ENCODE data around the gene RAB44. TPM values are rescaled to one million over a fixed set of nuclear protein-coding genes. Genes with fewer than 3 reads are reported as not detected.

Gene RAB44
- total RNA-seq, 1 donor from 2014 or later, result not detected

DNA sequence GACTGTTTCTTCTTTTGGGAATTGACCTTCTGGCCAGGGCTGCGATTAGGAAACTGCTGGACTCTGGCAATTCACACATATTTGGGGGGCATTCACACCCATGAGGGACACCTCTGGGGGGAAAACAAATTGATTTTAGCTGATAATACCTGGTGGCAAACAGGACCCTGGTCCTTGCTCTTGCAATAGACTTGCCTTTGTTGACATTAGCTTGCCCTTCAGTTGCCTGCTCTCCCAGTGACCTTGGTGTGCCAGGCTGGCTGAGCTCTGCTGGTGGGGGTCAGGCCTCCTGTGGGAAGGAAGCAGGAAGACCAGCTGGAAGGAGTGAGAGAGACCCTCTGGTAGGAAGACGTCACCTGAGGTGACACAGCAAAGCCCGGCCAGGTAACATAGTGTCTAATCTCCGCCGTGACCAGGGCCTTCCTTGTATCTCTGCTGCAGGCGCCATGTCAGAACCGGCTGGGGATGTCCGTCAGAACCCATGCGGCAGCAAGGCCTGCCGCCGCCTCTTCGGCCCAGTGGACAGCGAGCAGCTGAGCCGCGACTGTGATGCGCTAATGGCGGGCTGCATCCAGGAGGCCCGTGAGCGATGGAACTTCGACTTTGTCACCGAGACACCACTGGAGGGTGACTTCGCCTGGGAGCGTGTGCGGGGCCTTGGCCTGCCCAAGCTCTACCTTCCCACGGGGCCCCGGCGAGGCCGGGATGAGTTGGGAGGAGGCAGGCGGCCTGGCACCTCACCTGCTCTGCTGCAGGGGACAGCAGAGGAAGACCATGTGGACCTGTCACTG, 13.8 kb upstream of the RAB44 start:
- no peak overlapping the region for H3K4me3 ChIP-seq (ENCODE audit: low read depth, low read length)
- TF ChIP-seq, protein P1, sequence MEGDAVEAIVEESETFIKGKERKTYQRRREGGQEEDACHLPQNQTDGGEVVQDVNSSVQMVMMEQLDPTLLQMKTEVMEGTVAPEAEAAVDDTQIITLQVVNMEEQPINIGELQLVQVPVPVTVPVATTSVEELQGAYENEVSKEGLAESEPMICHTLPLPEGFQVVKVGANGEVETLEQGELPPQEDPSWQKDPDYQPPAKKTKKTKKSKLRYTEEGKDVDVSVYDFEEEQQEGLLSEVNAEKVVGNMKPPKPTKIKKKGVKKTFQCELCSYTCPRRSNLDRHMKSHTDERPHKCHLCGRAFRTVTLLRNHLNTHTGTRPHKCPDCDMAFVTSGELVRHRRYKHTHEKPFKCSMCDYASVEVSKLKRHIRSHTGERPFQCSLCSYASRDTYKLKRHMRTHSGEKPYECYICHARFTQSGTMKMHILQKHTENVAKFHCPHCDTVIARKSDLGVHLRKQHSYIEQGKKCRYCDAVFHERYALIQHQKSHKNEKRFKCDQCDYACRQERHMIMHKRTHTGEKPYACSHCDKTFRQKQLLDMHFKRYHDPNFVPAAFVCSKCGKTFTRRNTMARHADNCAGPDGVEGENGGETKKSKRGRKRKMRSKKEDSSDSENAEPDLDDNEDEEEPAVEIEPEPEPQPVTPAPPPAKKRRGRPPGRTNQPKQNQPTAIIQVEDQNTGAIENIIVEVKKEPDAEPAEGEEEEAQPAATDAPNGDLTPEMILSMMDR (conservative IDR thresholded peaks at IDR 0.05; ENCODE audit: low read depth, low read length), result no peak
- no peak for DNase-seq (ENCODE audit: low read depth)

DNA sequence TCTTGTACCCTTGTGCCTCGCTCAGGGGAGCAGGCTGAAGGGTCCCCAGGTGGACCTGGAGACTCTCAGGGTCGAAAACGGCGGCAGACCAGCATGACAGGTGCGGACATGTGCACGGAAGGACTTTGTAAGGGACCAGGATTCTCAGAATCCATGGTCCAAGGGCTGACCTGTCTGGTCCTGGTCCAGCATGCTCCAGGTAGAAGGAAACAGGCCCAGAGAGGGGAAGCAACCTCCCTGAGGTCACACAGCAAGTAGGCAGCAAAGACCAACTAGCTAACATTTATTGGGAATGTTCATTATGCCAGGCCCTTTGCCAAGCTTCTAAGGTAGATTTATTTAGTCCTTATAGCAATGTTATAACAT, 13.2 kb upstream of the RAB44 start:
- TF ChIP-seq, protein P1 (conservative IDR thresholded peaks at IDR 0.05; ENCODE audit: low read depth, low read length), result no peak
- no peak overlapping the region for H3K4me3 ChIP-seq (ENCODE audit: low read depth, low read length)
- no peak for DNase-seq (ENCODE audit: low read depth)

DNA sequence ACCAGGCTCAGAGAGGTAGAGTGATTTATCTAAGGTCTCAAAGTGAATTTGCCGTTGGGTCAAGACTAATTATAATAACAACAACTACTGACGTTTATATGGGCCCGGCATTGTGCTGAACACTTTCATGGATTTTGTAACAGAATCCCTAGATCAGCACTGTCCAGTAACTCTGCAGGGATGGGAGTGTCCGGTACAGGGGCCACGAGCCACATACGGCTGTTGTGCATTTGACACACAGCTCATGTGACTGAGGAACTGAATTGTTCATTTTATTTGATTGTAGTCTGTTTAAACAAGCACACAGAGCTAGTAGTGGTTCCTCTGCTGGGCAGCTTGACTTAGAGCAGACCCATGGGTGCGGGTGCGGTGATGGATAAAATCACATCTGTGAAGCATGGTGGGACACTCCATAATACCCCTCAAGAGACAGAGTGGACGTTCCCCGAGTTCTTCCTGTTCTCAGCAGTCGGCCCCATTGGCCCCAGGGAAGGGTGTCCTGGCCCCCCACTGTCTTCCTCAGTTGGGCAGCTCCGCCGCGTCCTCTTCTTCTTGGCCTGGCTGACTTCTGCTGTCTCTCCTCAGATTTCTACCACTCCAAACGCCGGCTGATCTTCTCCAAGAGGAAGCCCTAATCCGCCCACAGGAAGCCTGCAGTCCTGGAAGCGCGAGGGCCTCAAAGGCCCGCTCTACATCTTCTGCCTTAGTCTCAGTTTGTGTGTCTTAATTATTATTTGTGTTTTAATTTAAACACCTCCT, 12.3 kb upstream of the RAB44 start:
- H3K4me3 ChIP-seq (ENCODE audit: low read depth, low read length), result no peak overlapping the region
- no peak for DNase-seq (ENCODE audit: low read depth)
- TF ChIP-seq, protein P1 (conservative IDR thresholded peaks at IDR 0.05; ENCODE audit: low read depth, low read length), result no peak

DNA sequence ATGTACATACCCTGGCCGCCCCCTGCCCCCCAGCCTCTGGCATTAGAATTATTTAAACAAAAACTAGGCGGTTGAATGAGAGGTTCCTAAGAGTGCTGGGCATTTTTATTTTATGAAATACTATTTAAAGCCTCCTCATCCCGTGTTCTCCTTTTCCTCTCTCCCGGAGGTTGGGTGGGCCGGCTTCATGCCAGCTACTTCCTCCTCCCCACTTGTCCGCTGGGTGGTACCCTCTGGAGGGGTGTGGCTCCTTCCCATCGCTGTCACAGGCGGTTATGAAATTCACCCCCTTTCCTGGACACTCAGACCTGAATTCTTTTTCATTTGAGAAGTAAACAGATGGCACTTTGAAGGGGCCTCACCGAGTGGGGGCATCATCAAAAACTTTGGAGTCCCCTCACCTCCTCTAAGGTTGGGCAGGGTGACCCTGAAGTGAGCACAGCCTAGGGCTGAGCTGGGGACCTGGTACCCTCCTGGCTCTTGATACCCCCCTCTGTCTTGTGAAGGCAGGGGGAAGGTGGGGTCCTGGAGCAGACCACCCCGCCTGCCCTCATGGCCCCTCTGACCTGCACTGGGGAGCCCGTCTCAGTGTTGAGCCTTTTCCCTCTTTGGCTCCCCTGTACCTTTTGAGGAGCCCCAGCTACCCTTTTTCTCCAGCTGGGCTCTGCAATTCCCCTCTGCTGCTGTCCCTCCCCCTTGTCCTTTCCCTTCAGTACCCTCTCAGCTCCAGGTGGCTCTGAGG, 11.5 kb upstream of the RAB44 start:
- H3K4me3 ChIP-seq (ENCODE audit: low read depth, low read length), result no peak overlapping the region
- DNase-seq (ENCODE audit: low read depth), result no peak
- TF ChIP-seq, protein P1 (conservative IDR thresholded peaks at IDR 0.05; ENCODE audit: low read depth, low read length), result no peak

DNA sequence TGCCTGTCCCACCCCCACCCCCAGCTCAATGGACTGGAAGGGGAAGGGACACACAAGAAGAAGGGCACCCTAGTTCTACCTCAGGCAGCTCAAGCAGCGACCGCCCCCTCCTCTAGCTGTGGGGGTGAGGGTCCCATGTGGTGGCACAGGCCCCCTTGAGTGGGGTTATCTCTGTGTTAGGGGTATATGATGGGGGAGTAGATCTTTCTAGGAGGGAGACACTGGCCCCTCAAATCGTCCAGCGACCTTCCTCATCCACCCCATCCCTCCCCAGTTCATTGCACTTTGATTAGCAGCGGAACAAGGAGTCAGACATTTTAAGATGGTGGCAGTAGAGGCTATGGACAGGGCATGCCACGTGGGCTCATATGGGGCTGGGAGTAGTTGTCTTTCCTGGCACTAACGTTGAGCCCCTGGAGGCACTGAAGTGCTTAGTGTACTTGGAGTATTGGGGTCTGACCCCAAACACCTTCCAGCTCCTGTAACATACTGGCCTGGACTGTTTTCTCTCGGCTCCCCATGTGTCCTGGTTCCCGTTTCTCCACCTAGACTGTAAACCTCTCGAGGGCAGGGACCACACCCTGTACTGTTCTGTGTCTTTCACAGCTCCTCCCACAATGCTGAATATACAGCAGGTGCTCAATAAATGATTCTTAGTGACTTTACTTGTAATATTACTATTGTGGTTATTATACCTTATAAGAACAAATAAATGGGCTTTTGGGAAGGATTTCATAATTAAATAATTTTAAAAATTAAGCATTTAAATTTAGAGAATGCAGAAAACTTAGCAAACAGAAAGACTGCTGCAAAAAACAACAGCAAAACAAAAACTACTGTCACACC, 10.7 kb upstream of the RAB44 start:
- TF ChIP-seq, protein P1 (conservative IDR thresholded peaks at IDR 0.05; ENCODE audit: low read depth, low read length), result no peak
- H3K4me3 ChIP-seq (ENCODE audit: low read depth, low read length), result no peak overlapping the region
- DNase-seq (ENCODE audit: low read depth), result no peak

DNA sequence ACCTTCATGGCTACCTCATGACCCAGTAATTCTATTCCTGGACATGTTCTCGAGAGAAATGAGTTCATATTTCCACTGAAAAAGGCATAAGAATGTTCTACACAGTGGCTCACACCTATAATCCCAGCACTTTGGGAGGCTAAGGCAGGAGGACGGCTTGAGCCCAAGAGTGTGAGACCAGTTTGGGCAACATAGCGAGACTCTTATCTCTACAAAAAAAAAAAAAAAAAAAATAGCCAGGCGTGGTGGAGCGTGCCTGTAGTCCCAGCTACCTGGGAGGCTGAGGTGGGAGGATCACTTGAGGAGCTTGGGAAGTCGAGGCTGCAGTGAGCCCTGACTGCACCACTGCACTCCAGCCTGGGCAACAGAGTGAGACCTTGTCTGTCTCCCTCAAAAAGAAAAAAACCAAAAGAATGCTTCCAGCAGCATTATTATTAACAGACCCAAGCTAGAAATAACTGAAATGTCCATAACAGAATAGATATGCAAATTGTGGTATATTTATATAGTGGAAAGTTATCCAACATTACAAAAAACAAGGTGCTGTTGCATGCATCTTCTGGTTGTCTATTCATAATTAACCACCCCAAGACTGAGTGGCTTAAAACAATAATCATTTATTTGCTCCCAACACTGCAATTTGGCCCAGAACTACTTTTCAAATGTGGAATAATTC, 9.4 kb upstream of the RAB44 start:
- DNase-seq (ENCODE audit: low read depth), result no peak
- TF ChIP-seq, protein P1 (conservative IDR thresholded peaks at IDR 0.05; ENCODE audit: low read depth, low read length), result no peak
- H3K4me3 ChIP-seq (ENCODE audit: low read depth, low read length), result no peak overlapping the region
